Measurements from ENCODE around the gene PAX9.

DNA sequence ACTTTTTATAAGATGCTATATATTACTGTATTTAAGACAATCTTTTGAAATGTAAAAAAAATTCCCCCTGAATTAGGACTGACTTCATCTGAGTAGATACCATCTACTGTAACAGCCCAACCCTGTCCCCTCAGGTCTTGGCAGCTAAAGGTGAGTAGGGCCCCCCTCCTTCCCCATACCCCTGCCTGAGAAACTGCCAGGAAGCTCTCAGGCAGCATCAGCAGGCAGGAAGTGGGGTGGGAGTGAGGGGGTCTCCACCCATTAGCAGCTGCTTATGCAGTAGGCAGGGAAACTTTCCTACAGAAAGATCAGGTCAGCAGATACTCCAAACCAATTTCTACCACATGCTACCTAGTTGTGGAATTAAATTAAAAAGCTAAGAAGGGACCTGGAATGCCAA, 62.5 kb downstream of the PAX9 start:
- TF ChIP-seq POLR2AphosphoS5 (IDR thresholded peaks at IDR 0.05), result no peak
- TF ChIP-seq, protein P1, sequence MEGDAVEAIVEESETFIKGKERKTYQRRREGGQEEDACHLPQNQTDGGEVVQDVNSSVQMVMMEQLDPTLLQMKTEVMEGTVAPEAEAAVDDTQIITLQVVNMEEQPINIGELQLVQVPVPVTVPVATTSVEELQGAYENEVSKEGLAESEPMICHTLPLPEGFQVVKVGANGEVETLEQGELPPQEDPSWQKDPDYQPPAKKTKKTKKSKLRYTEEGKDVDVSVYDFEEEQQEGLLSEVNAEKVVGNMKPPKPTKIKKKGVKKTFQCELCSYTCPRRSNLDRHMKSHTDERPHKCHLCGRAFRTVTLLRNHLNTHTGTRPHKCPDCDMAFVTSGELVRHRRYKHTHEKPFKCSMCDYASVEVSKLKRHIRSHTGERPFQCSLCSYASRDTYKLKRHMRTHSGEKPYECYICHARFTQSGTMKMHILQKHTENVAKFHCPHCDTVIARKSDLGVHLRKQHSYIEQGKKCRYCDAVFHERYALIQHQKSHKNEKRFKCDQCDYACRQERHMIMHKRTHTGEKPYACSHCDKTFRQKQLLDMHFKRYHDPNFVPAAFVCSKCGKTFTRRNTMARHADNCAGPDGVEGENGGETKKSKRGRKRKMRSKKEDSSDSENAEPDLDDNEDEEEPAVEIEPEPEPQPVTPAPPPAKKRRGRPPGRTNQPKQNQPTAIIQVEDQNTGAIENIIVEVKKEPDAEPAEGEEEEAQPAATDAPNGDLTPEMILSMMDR (IDR thresholded peaks at IDR 0.05), result no peak

All from stomach (tissue), 4 donors.